H1 (cell line): ENCODE data around the gene SIDT1. TPM values are rescaled to one million over a fixed set of nuclear protein-coding genes. Genes with fewer than 3 reads are reported as not detected.

Experiments used
- ASH2L ChIP-seq: fragments of 200-600, 300-600 bp; sonication (generic); IDR thresholded peaks from one replicate; pipeline ENCODE4 v1.7.1; 2017; ENCODE audit warnings: low read length
- CBX8 ChIP-seq: fragments of 300-800, 300-1000 bp; sonication (generic); IDR thresholded peaks from 2 replicates; pipeline ENCODE4 v1.7.1; 2016; ENCODE audit warnings: low read depth, low read length, borderline replicate concordance
- CTBP2 ChIP-seq: IDR thresholded peaks from 2 replicates; pipeline ENCODE4 v1.7.0; 2011; ENCODE audit warnings: borderline replicate concordance, mild to moderate bottlenecking, moderate library complexity, mixed read lengths, low read length; ENCODE audit not compliant: insufficient read depth, insufficient read length
- HDAC6 ChIP-seq: IDR thresholded peaks from one replicate; pipeline ENCODE4 v1.7.1; 2012; ENCODE audit warnings: low read depth, mild to moderate bottlenecking, inconsistent platforms, low read length, moderate library complexity
- RAD21 ChIP-seq, 2 experiments: IDR thresholded peaks in 1 of 2; conservative IDR thresholded peaks in 1 of 2; 2 replicates each; pipeline ENCODE4 v1.6.1; 2011; ENCODE audit warnings: low read depth in 2 of 2, low read length in 2 of 2, improper control_type of control experiment in 1 of 2, inconsistent platforms in 1 of 2, mild to moderate bottlenecking in 1 of 2, moderate library complexity in 1 of 2
- SIRT6 ChIP-seq: IDR thresholded peaks from one replicate; pipeline ENCODE4 v1.7.1; 2012; ENCODE audit warnings: low read length, inconsistent platforms
- SP2 ChIP-seq: IDR thresholded peaks from 2 replicates; pipeline ENCODE4 v1.6.1; 2012; ENCODE audit warnings: mild to moderate bottlenecking, low read length, inconsistent platforms
- SRF ChIP-seq: IDR thresholded peaks from 2 replicates; pipeline ENCODE4 v1.6.1; 2011; ENCODE audit warnings: mild to moderate bottlenecking, low read depth, low read length, moderate library complexity
- TBP ChIP-seq: IDR thresholded peaks from 2 replicates; pipeline ENCODE4 v1.6.1; 2011; ENCODE audit warnings: low read depth, low read length, improper control_type of control experiment
- USF2 ChIP-seq: IDR thresholded peaks from 2 replicates; pipeline ENCODE4 v1.6.1; 2011; ENCODE audit warnings: low read length, improper control_type of control experiment
- polyA plus RNA-seq, 7 experiments: library from polyadenylated mRNA; depleted of rRNA in 3 of 7; stranded (reverse) in 5 of 7; unstranded in 2 of 7; fragments of >200 nt in 5 of 7; fragments of 200-250 nt in 2 of 7; gene quantifications; 1 replicate in 5 of 7; 2 replicates in 1 of 7; 4 replicates in 1 of 7; pipeline versions ENCODE4 v1.2.1 to v1.2.3, GENCODE V29; 2011 to 2013; ENCODE audit warnings: missing spikeins in 2 of 7, mixed read lengths in 2 of 7
- total RNA-seq: library from RNA; stranded (reverse); fragmentation: NEBNext Ultra II Directional; extraction: Animal tissue kit (Norgen Biotek cat#: 25700); gene quantifications from 2 replicates; pipeline ENCODE4 v1.2.1, GENCODE V29; 2021
- TF ChIP-seq, protein P1 (sequence below): fragments of 300-600 bp; sonication (generic); IDR thresholded peaks from 2 replicates; pipeline ENCODE4 v1.7.1; 2012; ENCODE audit warnings: low read length, moderate library complexity, mild to moderate bottlenecking, inconsistent platforms; ENCODE audit not compliant: insufficient replicate concordance

SIDT1 gene
- total and polyA plus RNA-seq, 2 of the 8 experiments (the other 6 are each of a cell fraction or from before 2014, with no cell fraction given) = 0.06 TPM; not detected in 1

DNA sequence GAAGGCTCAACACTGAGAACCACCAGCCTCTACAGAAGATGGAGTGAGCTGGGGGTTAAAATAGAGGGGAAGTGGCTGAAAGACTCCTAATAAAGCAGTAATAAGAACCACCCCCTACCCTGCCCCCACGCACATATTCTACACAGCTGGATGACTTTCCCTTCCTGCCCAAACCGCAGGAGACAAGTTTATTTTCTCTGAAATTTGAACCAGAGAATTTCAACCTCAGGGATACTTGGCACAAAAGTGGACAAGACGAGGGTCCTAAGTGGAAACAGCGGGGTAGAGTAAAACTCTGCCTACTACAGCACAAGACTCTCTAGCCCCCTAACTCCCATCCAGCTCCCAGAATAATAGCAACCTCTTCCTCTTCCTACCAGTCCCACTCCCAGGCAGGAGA, 135.7 kb downstream of the SIDT1 start (continued):
- TF ChIP-seq, protein P1, sequence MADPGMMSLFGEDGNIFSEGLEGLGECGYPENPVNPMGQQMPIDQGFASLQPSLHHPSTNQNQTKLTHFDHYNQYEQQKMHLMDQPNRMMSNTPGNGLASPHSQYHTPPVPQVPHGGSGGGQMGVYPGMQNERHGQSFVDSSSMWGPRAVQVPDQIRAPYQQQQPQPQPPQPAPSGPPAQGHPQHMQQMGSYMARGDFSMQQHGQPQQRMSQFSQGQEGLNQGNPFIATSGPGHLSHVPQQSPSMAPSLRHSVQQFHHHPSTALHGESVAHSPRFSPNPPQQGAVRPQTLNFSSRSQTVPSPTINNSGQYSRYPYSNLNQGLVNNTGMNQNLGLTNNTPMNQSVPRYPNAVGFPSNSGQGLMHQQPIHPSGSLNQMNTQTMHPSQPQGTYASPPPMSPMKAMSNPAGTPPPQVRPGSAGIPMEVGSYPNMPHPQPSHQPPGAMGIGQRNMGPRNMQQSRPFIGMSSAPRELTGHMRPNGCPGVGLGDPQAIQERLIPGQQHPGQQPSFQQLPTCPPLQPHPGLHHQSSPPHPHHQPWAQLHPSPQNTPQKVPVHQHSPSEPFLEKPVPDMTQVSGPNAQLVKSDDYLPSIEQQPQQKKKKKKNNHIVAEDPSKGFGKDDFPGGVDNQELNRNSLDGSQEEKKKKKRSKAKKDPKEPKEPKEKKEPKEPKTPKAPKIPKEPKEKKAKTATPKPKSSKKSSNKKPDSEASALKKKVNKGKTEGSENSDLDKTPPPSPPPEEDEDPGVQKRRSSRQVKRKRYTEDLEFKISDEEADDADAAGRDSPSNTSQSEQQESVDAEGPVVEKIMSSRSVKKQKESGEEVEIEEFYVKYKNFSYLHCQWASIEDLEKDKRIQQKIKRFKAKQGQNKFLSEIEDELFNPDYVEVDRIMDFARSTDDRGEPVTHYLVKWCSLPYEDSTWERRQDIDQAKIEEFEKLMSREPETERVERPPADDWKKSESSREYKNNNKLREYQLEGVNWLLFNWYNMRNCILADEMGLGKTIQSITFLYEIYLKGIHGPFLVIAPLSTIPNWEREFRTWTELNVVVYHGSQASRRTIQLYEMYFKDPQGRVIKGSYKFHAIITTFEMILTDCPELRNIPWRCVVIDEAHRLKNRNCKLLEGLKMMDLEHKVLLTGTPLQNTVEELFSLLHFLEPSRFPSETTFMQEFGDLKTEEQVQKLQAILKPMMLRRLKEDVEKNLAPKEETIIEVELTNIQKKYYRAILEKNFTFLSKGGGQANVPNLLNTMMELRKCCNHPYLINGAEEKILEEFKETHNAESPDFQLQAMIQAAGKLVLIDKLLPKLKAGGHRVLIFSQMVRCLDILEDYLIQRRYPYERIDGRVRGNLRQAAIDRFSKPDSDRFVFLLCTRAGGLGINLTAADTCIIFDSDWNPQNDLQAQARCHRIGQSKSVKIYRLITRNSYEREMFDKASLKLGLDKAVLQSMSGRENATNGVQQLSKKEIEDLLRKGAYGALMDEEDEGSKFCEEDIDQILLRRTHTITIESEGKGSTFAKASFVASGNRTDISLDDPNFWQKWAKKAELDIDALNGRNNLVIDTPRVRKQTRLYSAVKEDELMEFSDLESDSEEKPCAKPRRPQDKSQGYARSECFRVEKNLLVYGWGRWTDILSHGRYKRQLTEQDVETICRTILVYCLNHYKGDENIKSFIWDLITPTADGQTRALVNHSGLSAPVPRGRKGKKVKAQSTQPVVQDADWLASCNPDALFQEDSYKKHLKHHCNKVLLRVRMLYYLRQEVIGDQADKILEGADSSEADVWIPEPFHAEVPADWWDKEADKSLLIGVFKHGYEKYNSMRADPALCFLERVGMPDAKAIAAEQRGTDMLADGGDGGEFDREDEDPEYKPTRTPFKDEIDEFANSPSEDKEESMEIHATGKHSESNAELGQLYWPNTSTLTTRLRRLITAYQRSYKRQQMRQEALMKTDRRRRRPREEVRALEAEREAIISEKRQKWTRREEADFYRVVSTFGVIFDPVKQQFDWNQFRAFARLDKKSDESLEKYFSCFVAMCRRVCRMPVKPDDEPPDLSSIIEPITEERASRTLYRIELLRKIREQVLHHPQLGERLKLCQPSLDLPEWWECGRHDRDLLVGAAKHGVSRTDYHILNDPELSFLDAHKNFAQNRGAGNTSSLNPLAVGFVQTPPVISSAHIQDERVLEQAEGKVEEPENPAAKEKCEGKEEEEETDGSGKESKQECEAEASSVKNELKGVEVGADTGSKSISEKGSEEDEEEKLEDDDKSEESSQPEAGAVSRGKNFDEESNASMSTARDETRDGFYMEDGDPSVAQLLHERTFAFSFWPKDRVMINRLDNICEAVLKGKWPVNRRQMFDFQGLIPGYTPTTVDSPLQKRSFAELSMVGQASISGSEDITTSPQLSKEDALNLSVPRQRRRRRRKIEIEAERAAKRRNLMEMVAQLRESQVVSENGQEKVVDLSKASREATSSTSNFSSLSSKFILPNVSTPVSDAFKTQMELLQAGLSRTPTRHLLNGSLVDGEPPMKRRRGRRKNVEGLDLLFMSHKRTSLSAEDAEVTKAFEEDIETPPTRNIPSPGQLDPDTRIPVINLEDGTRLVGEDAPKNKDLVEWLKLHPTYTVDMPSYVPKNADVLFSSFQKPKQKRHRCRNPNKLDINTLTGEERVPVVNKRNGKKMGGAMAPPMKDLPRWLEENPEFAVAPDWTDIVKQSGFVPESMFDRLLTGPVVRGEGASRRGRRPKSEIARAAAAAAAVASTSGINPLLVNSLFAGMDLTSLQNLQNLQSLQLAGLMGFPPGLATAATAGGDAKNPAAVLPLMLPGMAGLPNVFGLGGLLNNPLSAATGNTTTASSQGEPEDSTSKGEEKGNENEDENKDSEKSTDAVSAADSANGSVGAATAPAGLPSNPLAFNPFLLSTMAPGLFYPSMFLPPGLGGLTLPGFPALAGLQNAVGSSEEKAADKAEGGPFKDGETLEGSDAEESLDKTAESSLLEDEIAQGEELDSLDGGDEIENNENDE = no peak
- TF ChIP-seq CBX8 = no peak
- TF ChIP-seq RAD21 (IDR thresholded peaks at IDR 0.05 in 1 of 2, conservative IDR thresholded peaks at IDR 0.05 in 1 of 2; ENCODE audit: low read depth in 2 of 2, low read length in 2 of 2) = no peak
- TF ChIP-seq TBP = no peak
- no peak for TF ChIP-seq HDAC6
- TF ChIP-seq ASH2L = no peak
- TF ChIP-seq CTBP2 = no peak
- TF ChIP-seq SIRT6 = no peak
- TF ChIP-seq USF2 = no peak
- TF ChIP-seq SRF = no peak
- no peak for TF ChIP-seq SP2
